GM23338 (cell line): ENCODE measurements around the gene NEK10. TPM values are rescaled to one million over a fixed set of nuclear protein-coding genes. Genes with fewer than 3 reads are reported as not detected.

Experiments
- ATAC-seq: fragments of 200-7000 bp; cut with Tn5 transposase; 3 replicates; pipeline ENCODE4 v1.9.1; 2020
- DNase-seq: peaks from one replicate; pipeline ENCODE4 v3.0.0-alpha.2; 2015; ENCODE audit warnings: low spot score
- H2AFZ ChIP-seq: fragments of 200-600 bp; sonication (generic); 2 replicates; pipeline ENCODE4 v1.8.0; 2016; ENCODE audit warnings: antibody characterized with exemption, mild to moderate bottlenecking, moderate library complexity
- H3F3A ChIP-seq: fragments of 200-600 bp; sonication (generic); replicated peaks from 2 replicates; pipeline ENCODE4 v1.8.0; 2017; ENCODE audit warnings: antibody characterized with exemption, mixed run types, low read depth
- H3K27ac ChIP-seq: fragments of 200-600 bp; sonication (generic); 2 replicates; pipeline ENCODE4 v1.6.1; 2016; ENCODE audit warnings: low read depth
- H3K27me3 ChIP-seq: fragments of 200-600 bp; sonication (generic); 2 replicates; pipeline ENCODE4 v1.8.0; 2016; ENCODE audit warnings: mild to moderate bottlenecking, mixed run types, moderate library complexity; ENCODE audit not compliant: insufficient read depth
- H3K36me3 ChIP-seq: fragments of 200-600 bp; sonication (generic); 2 replicates; pipeline ENCODE4 v1.8.0; 2016; ENCODE audit warnings: mild to moderate bottlenecking; ENCODE audit not compliant: insufficient read depth
- H3K4me1 ChIP-seq: fragments of 200-600 bp; sonication (generic); 2 replicates; pipeline ENCODE4 v1.8.0; 2016; ENCODE audit warnings: mild to moderate bottlenecking, moderate library complexity; ENCODE audit not compliant: insufficient read depth
- H3K4me2 ChIP-seq: fragments of 200-600 bp; sonication (generic); 2 replicates; pipeline ENCODE4 v1.7.1; 2017; ENCODE audit warnings: mixed run types
- H3K4me3 ChIP-seq: fragments of 200-600 bp; sonication (generic); 2 replicates; pipeline ENCODE4 v1.6.1; 2016; ENCODE audit warnings: mixed run types
- H3K79me2 ChIP-seq: fragments of 200-600 bp; sonication (generic); replicated peaks from 2 replicates; pipeline ENCODE4 v1.8.0; 2017; ENCODE audit warnings: mild to moderate bottlenecking; ENCODE audit not compliant: insufficient read depth
- H3K9me2 ChIP-seq: fragments of 200-600 bp; sonication (generic); 2 replicates; pipeline ENCODE4 v1.8.0; 2017; ENCODE audit not compliant: insufficient read depth
- H4K20me1 ChIP-seq: fragments of 200-600 bp; sonication (generic); replicated peaks from 2 replicates; pipeline ENCODE4 v1.8.0; 2017; ENCODE audit warnings: mild to moderate bottlenecking; ENCODE audit not compliant: insufficient read depth
- H3K27ac Mint-ChIP-seq: 2 replicates; pipeline ENCODE4 v1.8.0; 2020; ENCODE audit warnings: inconsistent platforms, mild to moderate bottlenecking, moderate library complexity, mixed read lengths
- H3K27me3 Mint-ChIP-seq: 3 replicates; pipeline ENCODE4 v1.8.0; 2022; ENCODE audit warnings: low read depth, mild to moderate bottlenecking, moderate library complexity, mixed read lengths, inconsistent platforms; ENCODE audit not compliant: insufficient read depth, poor library complexity
- H3K36me3 Mint-ChIP-seq: 3 replicates; pipeline ENCODE4 v1.8.0; 2021; ENCODE audit warnings: low read depth, mild to moderate bottlenecking, inconsistent platforms, moderate library complexity, mixed read lengths
- H3K4me1 Mint-ChIP-seq: 3 replicates; pipeline ENCODE4 v1.8.0; 2020; ENCODE audit warnings: mild to moderate bottlenecking, inconsistent platforms, mixed read lengths
- H3K4me3 Mint-ChIP-seq: 3 replicates; pipeline ENCODE4 v1.8.0; 2021; ENCODE audit warnings: moderate library complexity, mild to moderate bottlenecking, inconsistent platforms, mixed read lengths
- H3K9me3 Mint-ChIP-seq: 3 replicates; pipeline ENCODE4 v1.8.0; 2020; ENCODE audit warnings: moderate library complexity, mild to moderate bottlenecking, inconsistent platforms, mixed read lengths
- CREB1 ChIP-seq: fragments of 250-450 bp; sonication (Bioruptor Pico); IDR thresholded peaks from 2 replicates; pipeline ENCODE4 v1.5.0; 2020; ENCODE audit warnings: low read depth, mild to moderate bottlenecking, moderate library complexity
- EZH2 ChIP-seq: fragments of 200-600 bp; sonication (generic); IDR thresholded peaks from one replicate; pipeline ENCODE4 v1.8.0; 2017; ENCODE audit warnings: antibody characterized with exemption, mild to moderate bottlenecking, low read depth; ENCODE audit not compliant: unreplicated experiment
- EZH2phosphoT487 ChIP-seq: fragments of 200-600 bp; sonication (generic); IDR thresholded peaks from one replicate; pipeline ENCODE4 v1.8.1; 2018; ENCODE audit warnings: antibody characterized with exemption; ENCODE audit not compliant: unreplicated experiment
- JUNB ChIP-seq: IDR thresholded peaks from one replicate; pipeline ENCODE4 v1.6.1; 2016; ENCODE audit warnings: antibody characterized with exemption; ENCODE audit not compliant: unreplicated experiment
- NANOG ChIP-seq: IDR thresholded peaks from 2 replicates; pipeline ENCODE4 v1.6.1; 2016; ENCODE audit warnings: antibody characterized with exemption, borderline replicate concordance
- POLR2AphosphoS5 ChIP-seq: IDR thresholded peaks from 2 replicates; pipeline ENCODE4 v1.6.1; 2016; ENCODE audit warnings: antibody characterized with exemption, low read depth
- STAT1 ChIP-seq: IDR thresholded peaks from one replicate; pipeline ENCODE4 v1.6.1; 2016; ENCODE audit warnings: antibody characterized with exemption; ENCODE audit not compliant: unreplicated experiment
- ZNF114 ChIP-seq: fragments of 250-450 bp; sonication (Bioruptor Pico); IDR thresholded peaks from 2 replicates; pipeline ENCODE4 v1.5.0; 2020; ENCODE audit warnings: mild to moderate bottlenecking, moderate library complexity
- polyA plus RNA-seq: library from polyadenylated mRNA; unstranded; fragments of >200 nt; fragmentation: Nextera tagmentation; extraction: Ambion mirVana; gene quantifications from 2 replicates; pipeline ENCODE4 v1.2.1, GENCODE V29; 2016
- total RNA-seq: library from RNA; depleted of rRNA; stranded (reverse); fragments of >200 nt; shearing (Covaris generic); gene quantifications from 2 replicates; pipeline ENCODE4 v1.2.3, GENCODE V29; 2014
- TF ChIP-seq, protein P1 (sequence below): IDR thresholded peaks from 2 replicates; pipeline ENCODE4 v1.6.1; 2016; ENCODE audit warnings: antibody characterized with exemption
- TF ChIP-seq, protein P2 (sequence below), 2 experiments: fragments of 200-600 bp in 1 of 2; sonication (generic) in 1 of 2; conservative IDR thresholded peaks; 2 replicates each; pipeline versions ENCODE4 v1.5.1 to v1.6.1; 2016 to 2017; ENCODE audit warnings: antibody characterized with exemption in 2 of 2, low read depth in 2 of 2, mild to moderate bottlenecking in 2 of 2, moderate library complexity in 1 of 2
- TF ChIP-seq, protein P3 (sequence below): fragments of 250-450 bp; sonication (Bioruptor Pico); IDR thresholded peaks from 2 replicates; pipeline ENCODE4 v1.5.0; 2020; ENCODE audit warnings: mild to moderate bottlenecking, moderate library complexity

Gene NEK10
- total and polyA plus RNA-seq, 2 experiments from 2014 or later = 0.55 to 2.0 TPM

DNA sequence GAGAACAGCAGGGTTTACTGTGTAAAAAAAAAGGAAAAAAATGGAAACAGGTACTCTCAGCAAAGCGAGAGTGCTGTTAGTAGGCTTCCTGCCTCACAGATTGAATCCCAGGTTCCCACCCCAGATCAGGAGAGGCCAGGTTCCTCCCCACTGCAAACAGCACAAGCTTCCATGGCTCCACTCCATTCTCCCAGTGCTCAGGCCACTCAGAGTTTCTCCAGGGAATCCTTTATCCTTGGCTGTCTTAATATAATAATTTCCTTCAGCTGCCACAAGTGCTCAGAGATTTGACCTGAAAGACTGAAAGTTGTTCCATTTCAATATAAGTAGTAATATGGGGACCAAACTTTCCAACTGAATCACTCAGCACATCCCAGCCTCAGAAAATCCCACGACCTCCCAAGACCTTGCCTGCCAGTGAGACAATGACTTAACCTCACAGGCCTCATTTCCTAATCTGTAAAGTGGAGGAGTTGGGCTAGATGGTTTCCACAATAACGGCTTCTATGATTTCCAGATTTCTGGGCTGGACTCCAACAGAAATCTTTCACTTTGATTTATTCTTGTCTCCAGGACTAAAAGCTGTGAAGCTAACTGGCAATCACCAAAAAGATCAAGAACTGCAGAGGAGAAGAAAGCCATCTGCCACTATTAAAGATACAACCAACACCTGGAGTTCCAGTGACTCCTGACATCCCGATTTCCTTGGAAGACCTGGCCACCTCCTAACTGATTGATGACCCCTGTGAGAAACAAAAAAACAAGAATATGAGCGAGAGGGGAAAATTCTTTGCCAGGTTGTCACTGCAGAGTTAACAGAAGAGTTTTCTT, 289.5 kb downstream of the NEK10 start:
- TF ChIP-seq, protein P1, sequence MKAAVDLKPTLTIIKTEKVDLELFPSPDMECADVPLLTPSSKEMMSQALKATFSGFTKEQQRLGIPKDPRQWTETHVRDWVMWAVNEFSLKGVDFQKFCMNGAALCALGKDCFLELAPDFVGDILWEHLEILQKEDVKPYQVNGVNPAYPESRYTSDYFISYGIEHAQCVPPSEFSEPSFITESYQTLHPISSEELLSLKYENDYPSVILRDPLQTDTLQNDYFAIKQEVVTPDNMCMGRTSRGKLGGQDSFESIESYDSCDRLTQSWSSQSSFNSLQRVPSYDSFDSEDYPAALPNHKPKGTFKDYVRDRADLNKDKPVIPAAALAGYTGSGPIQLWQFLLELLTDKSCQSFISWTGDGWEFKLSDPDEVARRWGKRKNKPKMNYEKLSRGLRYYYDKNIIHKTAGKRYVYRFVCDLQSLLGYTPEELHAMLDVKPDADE = no peak
- TF ChIP-seq EZH2 = no peak
- TF ChIP-seq EZH2phosphoT487 = no peak
- no peak for TF ChIP-seq ZNF114 (CRISPR knock-in tag)
- TF ChIP-seq, protein P2, sequence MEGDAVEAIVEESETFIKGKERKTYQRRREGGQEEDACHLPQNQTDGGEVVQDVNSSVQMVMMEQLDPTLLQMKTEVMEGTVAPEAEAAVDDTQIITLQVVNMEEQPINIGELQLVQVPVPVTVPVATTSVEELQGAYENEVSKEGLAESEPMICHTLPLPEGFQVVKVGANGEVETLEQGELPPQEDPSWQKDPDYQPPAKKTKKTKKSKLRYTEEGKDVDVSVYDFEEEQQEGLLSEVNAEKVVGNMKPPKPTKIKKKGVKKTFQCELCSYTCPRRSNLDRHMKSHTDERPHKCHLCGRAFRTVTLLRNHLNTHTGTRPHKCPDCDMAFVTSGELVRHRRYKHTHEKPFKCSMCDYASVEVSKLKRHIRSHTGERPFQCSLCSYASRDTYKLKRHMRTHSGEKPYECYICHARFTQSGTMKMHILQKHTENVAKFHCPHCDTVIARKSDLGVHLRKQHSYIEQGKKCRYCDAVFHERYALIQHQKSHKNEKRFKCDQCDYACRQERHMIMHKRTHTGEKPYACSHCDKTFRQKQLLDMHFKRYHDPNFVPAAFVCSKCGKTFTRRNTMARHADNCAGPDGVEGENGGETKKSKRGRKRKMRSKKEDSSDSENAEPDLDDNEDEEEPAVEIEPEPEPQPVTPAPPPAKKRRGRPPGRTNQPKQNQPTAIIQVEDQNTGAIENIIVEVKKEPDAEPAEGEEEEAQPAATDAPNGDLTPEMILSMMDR (conservative IDR thresholded peaks at IDR 0.05; ENCODE audit: low read depth in 2 of 2) = no peak
- no peak for TF ChIP-seq CREB1 (CRISPR knock-in tag)
- TF ChIP-seq NANOG = no peak
- no peak for TF ChIP-seq POLR2AphosphoS5
- TF ChIP-seq, protein P3, sequence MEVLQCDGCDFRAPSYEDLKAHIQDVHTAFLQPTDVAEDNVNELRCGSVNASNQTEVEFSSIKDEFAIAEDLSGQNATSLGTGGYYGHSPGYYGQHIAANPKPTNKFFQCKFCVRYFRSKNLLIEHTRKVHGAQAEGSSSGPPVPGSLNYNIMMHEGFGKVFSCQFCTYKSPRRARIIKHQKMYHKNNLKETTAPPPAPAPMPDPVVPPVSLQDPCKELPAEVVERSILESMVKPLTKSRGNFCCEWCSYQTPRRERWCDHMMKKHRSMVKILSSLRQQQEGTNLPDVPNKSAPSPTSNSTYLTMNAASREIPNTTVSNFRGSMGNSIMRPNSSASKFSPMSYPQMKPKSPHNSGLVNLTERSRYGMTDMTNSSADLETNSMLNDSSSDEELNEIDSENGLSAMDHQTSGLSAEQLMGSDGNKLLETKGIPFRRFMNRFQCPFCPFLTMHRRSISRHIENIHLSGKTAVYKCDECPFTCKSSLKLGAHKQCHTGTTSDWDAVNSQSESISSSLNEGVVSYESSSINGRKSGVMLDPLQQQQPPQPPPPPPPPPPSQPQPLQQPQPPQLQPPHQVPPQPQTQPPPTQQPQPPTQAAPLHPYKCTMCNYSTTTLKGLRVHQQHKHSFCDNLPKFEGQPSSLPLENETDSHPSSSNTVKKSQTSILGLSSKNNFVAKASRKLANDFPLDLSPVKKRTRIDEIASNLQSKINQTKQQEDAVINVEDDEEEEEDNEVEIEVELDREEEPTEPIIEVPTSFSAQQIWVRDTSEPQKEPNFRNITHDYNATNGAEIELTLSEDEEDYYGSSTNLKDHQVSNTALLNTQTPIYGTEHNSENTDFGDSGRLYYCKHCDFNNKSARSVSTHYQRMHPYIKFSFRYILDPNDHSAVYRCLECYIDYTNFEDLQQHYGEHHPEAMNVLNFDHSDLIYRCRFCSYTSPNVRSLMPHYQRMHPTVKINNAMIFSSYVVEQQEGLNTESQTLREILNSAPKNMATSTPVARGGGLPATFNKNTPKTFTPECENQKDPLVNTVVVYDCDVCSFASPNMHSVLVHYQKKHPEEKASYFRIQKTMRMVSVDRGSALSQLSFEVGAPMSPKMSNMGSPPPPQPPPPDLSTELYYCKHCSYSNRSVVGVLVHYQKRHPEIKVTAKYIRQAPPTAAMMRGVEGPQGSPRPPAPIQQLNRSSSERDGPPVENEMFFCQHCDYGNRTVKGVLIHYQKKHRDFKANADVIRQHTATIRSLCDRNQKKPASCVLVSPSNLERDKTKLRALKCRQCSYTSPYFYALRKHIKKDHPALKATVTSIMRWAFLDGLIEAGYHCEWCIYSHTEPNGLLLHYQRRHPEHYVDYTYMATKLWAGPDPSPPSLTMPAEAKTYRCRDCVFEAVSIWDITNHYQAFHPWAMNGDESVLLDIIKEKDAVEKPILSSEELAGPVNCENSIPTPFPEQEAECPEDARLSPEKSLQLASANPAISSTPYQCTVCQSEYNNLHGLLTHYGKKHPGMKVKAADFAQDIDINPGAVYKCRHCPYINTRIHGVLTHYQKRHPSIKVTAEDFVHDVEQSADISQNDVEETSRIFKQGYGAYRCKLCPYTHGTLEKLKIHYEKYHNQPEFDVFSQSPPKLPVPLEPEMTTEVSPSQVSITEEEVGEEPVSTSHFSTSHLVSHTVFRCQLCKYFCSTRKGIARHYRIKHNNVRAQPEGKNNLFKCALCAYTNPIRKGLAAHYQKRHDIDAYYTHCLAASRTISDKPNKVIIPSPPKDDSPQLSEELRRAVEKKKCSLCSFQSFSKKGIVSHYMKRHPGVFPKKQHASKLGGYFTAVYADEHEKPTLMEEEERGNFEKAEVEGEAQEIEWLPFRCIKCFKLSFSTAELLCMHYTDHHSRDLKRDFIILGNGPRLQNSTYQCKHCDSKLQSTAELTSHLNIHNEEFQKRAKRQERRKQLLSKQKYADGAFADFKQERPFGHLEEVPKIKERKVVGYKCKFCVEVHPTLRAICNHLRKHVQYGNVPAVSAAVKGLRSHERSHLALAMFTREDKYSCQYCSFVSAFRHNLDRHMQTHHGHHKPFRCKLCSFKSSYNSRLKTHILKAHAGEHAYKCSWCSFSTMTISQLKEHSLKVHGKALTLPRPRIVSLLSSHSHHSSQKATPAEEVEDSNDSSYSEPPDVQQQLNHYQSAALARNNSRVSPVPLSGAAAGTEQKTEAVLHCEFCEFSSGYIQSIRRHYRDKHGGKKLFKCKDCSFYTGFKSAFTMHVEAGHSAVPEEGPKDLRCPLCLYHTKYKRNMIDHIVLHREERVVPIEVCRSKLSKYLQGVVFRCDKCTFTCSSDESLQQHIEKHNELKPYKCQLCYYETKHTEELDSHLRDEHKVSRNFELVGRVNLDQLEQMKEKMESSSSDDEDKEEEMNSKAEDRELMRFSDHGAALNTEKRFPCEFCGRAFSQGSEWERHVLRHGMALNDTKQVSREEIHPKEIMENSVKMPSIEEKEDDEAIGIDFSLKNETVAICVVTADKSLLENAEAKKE (CRISPR knock-in tag) = no peak
- TF ChIP-seq JUNB = no peak
- TF ChIP-seq STAT1 = no peak
- Mint-ChIP-seq H3K4me1 (peaks cover 35% of the 10 kb centered on the region), H3K9me3 (no peaks in the 10 kb centered on the region), H3K27me3 (peaks cover 3% of the 10 kb centered on the region), H3K36me3 (no peaks in the 10 kb centered on the region), H3K27ac (no peak overlapping the region), H3K4me3 (no peak overlapping the region)
- Histone ChIP-seq H3K27me3 (no peaks in the 10 kb centered on the region), H2AFZ (no peak overlapping the region), H3K79me2 (no peaks in the 10 kb centered on the region), H3K4me1 (peaks cover 31% of the 10 kb centered on the region), H3K4me3 (no peak overlapping the region), H4K20me1 (no peaks in the 10 kb centered on the region), H3K4me2 (no peak overlapping the region), H3K9me2 (peaks cover 31% of the 10 kb centered on the region), H3K36me3 (no peaks in the 10 kb centered on the region), H3F3A (no peaks in the 10 kb centered on the region; the same call in 1 of the 2 replicates), H3K27ac (no peak overlapping the region)
- DNase-seq (no peak), ATAC-seq (no peak)
